Measurements from ENCODE around the gene IRF9.

GRCh38 chr14:24194873-24195185 lies 33.8 kb downstream of the IRF9 start:
- no peak for TF ChIP-seq CTCF (conservative IDR thresholded peaks at IDR 0.05; ENCODE audit: low read depth, low read length)
- TF ChIP-seq EZH2 (IDR thresholded peaks at IDR 0.05; ENCODE audit: borderline replicate concordance, low read depth, low read length, poor library complexity, severe bottlenecking): no peak

Measured in A673 (cell line).